Natural killer cell treated with Interleukin-12 subunit alpha and Interleukin-12 subunit beta and Interleukin-15 and Interleukin-18, amount 100 ng/mL, for 72 hours (primary cell): ENCODE results near the gene AUTS2. TPM values are rescaled to one million over a fixed set of nuclear protein-coding genes. Genes with fewer than 3 reads are reported as not detected.

ENCODE experiments used
- ATAC-seq, 2 donors: fragments of 150-1000 bp; cut with Tn5 transposase in 1 of 2; sonication (Bioruptor Pico), chemical (Tn5 transposase) in 1 of 2; 2 replicates each; pipeline ENCODE4 v1.10.0; 2021
- DNase-seq: peaks from one replicate; pipeline ENCODE4 v3.0.0; 2022; ENCODE audit warnings: low spot score
- H3K27ac Mint-ChIP-seq, 2 donors: 1 replicate in 1 of 2; 2 replicates in 1 of 2; pipeline ENCODE4 v1.8.0; 2022; ENCODE audit warnings: mixed read lengths in 2 of 2, mild to moderate bottlenecking in 1 of 2, moderate library complexity in 1 of 2
- H3K27me3 Mint-ChIP-seq, 2 donors: 1 replicate in 1 of 2; 2 replicates in 1 of 2; pipeline ENCODE4 v1.8.0; 2022; ENCODE audit warnings: mixed read lengths in 2 of 2
- H3K36me3 Mint-ChIP-seq: one replicate; pipeline ENCODE4 v1.8.0; 2022; ENCODE audit warnings: mixed read lengths
- H3K4me1 Mint-ChIP-seq, 2 donors: 1 replicate in 1 of 2; 2 replicates in 1 of 2; pipeline ENCODE4 v1.8.0; 2022; ENCODE audit warnings: low read depth in 2 of 2, mixed read lengths in 2 of 2, mild to moderate bottlenecking in 1 of 2
- H3K4me3 Mint-ChIP-seq: one replicate; pipeline ENCODE4 v1.8.0; 2022; ENCODE audit warnings: mixed read lengths
- H3K9me3 Mint-ChIP-seq: 2 replicates; pipeline ENCODE4 v1.8.0; 2022; ENCODE audit warnings: mixed read lengths
- total RNA-seq, 2 donors: library from RNA; stranded (reverse); gene quantifications; one replicate each; pipeline ENCODE4 v1.2.3, GENCODE V29; 2022

Gene AUTS2
- total RNA-seq, 2 donors from 2014 or later, result 14.3 to 43.0 TPM

GRCh38 chr7:70474639-70475234, 876.5 kb downstream of the AUTS2 start:
- no peak for ATAC-seq
- DNase-seq, result no peak
- Mint-ChIP-seq H3K4me3 (no peak overlapping the region), H3K4me1 (peaks cover 6% of the 10 kb centered on the region in 2 donors), H3K36me3 (no peaks in the 10 kb centered on the region), H3K27ac (no peak overlapping the region), H3K9me3 (no peaks in the 10 kb centered on the region), H3K27me3 (peaks cover 14 to 18% of the 10 kb centered on the region in 2 donors)

- no peak overlapping the region for H3K27ac Mint-ChIP-seq
Observed at GRCh38 chr7:70477036-70478010, 879.0 kb downstream of the AUTS2 start.

GRCh38 chr7:70479153-70480021, 881.1 kb downstream of the AUTS2 start:
- peaks cover 9 to 10% of the 10 kb centered on the region in 2 donors for H3K4me1 Mint-ChIP-seq
- no peak overlapping the region for H3K4me3 Mint-ChIP-seq
- DNase-seq (no peak), ATAC-seq (no peak)
- H3K27ac Mint-ChIP-seq, result no peak overlapping the region
- H3K36me3 Mint-ChIP-seq, result no peaks in the 10 kb centered on the region
- no peaks in the 10 kb centered on the region for H3K9me3 Mint-ChIP-seq
- peaks cover 27% of the 10 kb centered on the region in 2 donors for H3K27me3 Mint-ChIP-seq

More at GRCh38 chr7:70477036-70478010, 879.0 kb downstream of the AUTS2 start:
- peaks cover 9 to 10% of the 10 kb centered on the region in 2 donors for H3K4me1 Mint-ChIP-seq
- H3K9me3 Mint-ChIP-seq, result no peaks in the 10 kb centered on the region
- no peaks in the 10 kb centered on the region for H3K36me3 Mint-ChIP-seq
- no peak overlapping the region for H3K4me3 Mint-ChIP-seq
- no peak for DNase-seq
- ATAC-seq, result no peak
- H3K27me3 Mint-ChIP-seq, result peaks cover 27% of the 10 kb centered on the region in 2 donors

- Mint-ChIP-seq H3K9me3 (peaks cover 5% of the 10 kb centered on the region), H3K27me3 (peaks cover 27% of the 10 kb centered on the region in 2 donors), H3K36me3 (no peaks in the 10 kb centered on the region), H3K27ac (no peak overlapping the region), H3K4me3 (no peak overlapping the region), H3K4me1 (peaks cover 9 to 10% of the 10 kb centered on the region in 2 donors)
- DNase-seq (no peak), ATAC-seq (no peak)
Observed at GRCh38 chr7:70480927-70481569, 882.8 kb downstream of the AUTS2 start.

GRCh38 chr7:70481570-70482123, 883.4 kb downstream of the AUTS2 start:
- Mint-ChIP-seq H3K9me3 (peaks cover 5% of the 10 kb centered on the region), H3K27ac (no peak overlapping the region), H3K4me1 (peaks cover 9 to 10% of the 10 kb centered on the region in 2 donors), H3K36me3 (no peaks in the 10 kb centered on the region), H3K27me3 (peaks cover 23 to 27% of the 10 kb centered on the region in 2 donors), H3K4me3 (no peak overlapping the region)
- DNase-seq (no peak), ATAC-seq (no peak)

- Mint-ChIP-seq H3K27me3 (peaks cover 17 to 18% of the 10 kb centered on the region in 2 donors), H3K9me3 (peaks cover 5% of the 10 kb centered on the region), H3K4me3 (no peak overlapping the region), H3K36me3 (no peaks in the 10 kb centered on the region), H3K27ac (no peak overlapping the region), H3K4me1 (peaks cover 8 to 9% of the 10 kb centered on the region in 2 donors)
- DNase-seq (no peak), ATAC-seq (no peak)
Observed at GRCh38 chr7:70484255-70484654, 886.0 kb downstream of the AUTS2 start.

GRCh38 chr7:70486977-70487376, 888.7 kb downstream of the AUTS2 start:
- H3K27me3 Mint-ChIP-seq, result peaks cover 0 to 4% of the 10 kb centered on the region in 2 donors

GRCh38 chr7:70487428-70487827, 889.2 kb downstream of the AUTS2 start:
- H3K27me3 Mint-ChIP-seq, result peaks cover 0 to 4% of the 10 kb centered on the region in 2 donors
- no peaks in the 10 kb centered on the region for H3K36me3 Mint-ChIP-seq
- no peak for DNase-seq
- H3K27ac Mint-ChIP-seq, result no peak overlapping the region
- H3K4me1 Mint-ChIP-seq, result no peaks in the 10 kb centered on the region
- H3K4me3 Mint-ChIP-seq, result no peak overlapping the region
- peaks cover 5% of the 10 kb centered on the region for H3K9me3 Mint-ChIP-seq
- ATAC-seq, result no peak

More at GRCh38 chr7:70486977-70487376, 888.7 kb downstream of the AUTS2 start:
- Mint-ChIP-seq H3K9me3 (peaks cover 5% of the 10 kb centered on the region), H3K36me3 (no peaks in the 10 kb centered on the region), H3K27ac (no peak overlapping the region), H3K4me3 (no peak overlapping the region), H3K4me1 (no peaks in the 10 kb centered on the region)
- no peak for ATAC-seq
- no peak for DNase-seq

GRCh38 chr7:70487886-70488285, 889.6 kb downstream of the AUTS2 start:
- Mint-ChIP-seq H3K36me3 (no peaks in the 10 kb centered on the region), H3K27ac (no peak overlapping the region), H3K4me3 (no peak overlapping the region), H3K27me3 (peaks cover 0 to 4% of the 10 kb centered on the region in 2 donors), H3K9me3 (peaks cover 5% of the 10 kb centered on the region), H3K4me1 (no peaks in the 10 kb centered on the region)
- ATAC-seq, result no peak
- no peak for DNase-seq

GRCh38 chr7:70489813-70490212, 891.5 kb downstream of the AUTS2 start:
- no peak for ATAC-seq
- Mint-ChIP-seq H3K4me1 (no peaks in the 10 kb centered on the region), H3K27ac (no peak overlapping the region), H3K9me3 (peaks cover 2% of the 10 kb centered on the region), H3K36me3 (no peaks in the 10 kb centered on the region), H3K27me3 (no peaks in the 10 kb centered on the region), H3K4me3 (no peak overlapping the region)
- no peak for DNase-seq

- Mint-ChIP-seq H3K4me3 (no peak overlapping the region), H3K27ac (no peak overlapping the region), H3K4me1 (no peaks in the 10 kb centered on the region), H3K9me3 (no peaks in the 10 kb centered on the region), H3K27me3 (no peaks in the 10 kb centered on the region), H3K36me3 (no peaks in the 10 kb centered on the region)
- no peak for ATAC-seq
- DNase-seq, result no peak
Observed at GRCh38 chr7:70492625-70493024, 894.4 kb downstream of the AUTS2 start.

- DNase-seq (no peak), ATAC-seq (no peak)
- H3K4me3 Mint-ChIP-seq, result no peak overlapping the region
- H3K27me3 Mint-ChIP-seq, result no peaks in the 10 kb centered on the region
- H3K9me3 Mint-ChIP-seq, result no peaks in the 10 kb centered on the region
- no peaks in the 10 kb centered on the region for H3K4me1 Mint-ChIP-seq
- H3K36me3 Mint-ChIP-seq, result no peaks in the 10 kb centered on the region
- H3K27ac Mint-ChIP-seq, result no peak overlapping the region
Observed at GRCh38 chr7:70494225-70495032, 896.2 kb downstream of the AUTS2 start.
